Omental fat pad (tissue), 4 donors: ENCODE results near the gene TUBB4B. TPM values are rescaled to one million over a fixed set of nuclear protein-coding genes. Genes with fewer than 3 reads are reported as not detected.

Experiments
- ATAC-seq: fragments of 150-250 bp; one replicate; pipeline ENCODE4 v1.9.1; 2016; ENCODE audit warnings: mild to moderate bottlenecking, moderate library complexity; ENCODE audit not compliant: low FRiP score
- DNase-seq: peaks from one replicate; pipeline ENCODE4 v3.0.0-alpha.2; 2019; ENCODE audit warnings: low spot score
- total RNA-seq, 4 donors: library from RNA; depleted of rRNA; stranded (reverse); fragments of >200 nt; gene quantifications; one replicate each; pipeline ENCODE4 v1.1.0, GENCODE V29; 2016
- TF ChIP-seq, protein P1 (sequence below), 3 donors: fragments of 450-650 bp; IDR thresholded peaks; one replicate each; pipeline ENCODE4 v1.5.1; 2016 to 2017; ENCODE audit warnings: antibody characterized with exemption in 3 of 3, mild to moderate bottlenecking in 3 of 3, moderate library complexity in 2 of 3

The TUBB4B gene
- total RNA-seq, 4 donors from 2014 or later: 197 to 452 (median 288) TPM

DNA sequence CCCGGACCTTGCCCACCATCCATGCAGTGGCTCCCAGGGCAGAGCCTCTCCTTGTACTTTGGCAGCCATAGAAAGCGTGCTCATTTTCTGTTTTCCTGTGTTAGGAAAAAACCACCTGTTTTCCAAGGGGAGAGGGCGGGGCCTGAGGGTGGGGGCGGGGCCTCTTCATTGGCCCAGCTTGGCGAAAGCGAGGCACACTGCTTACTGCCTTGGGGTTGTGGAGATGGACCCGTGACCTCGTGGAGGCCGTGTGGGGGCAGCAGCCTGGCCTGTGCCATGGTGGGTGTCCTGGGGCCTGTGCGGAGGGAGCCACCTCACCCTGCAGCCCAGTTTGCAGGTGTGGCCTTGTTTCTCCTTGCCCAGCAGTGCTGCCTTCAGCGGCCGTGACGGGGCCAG lies 32.0 kb downstream of the TUBB4B start:
- ATAC-seq (no peak), DNase-seq (no peak)
- TF ChIP-seq, protein P1, sequence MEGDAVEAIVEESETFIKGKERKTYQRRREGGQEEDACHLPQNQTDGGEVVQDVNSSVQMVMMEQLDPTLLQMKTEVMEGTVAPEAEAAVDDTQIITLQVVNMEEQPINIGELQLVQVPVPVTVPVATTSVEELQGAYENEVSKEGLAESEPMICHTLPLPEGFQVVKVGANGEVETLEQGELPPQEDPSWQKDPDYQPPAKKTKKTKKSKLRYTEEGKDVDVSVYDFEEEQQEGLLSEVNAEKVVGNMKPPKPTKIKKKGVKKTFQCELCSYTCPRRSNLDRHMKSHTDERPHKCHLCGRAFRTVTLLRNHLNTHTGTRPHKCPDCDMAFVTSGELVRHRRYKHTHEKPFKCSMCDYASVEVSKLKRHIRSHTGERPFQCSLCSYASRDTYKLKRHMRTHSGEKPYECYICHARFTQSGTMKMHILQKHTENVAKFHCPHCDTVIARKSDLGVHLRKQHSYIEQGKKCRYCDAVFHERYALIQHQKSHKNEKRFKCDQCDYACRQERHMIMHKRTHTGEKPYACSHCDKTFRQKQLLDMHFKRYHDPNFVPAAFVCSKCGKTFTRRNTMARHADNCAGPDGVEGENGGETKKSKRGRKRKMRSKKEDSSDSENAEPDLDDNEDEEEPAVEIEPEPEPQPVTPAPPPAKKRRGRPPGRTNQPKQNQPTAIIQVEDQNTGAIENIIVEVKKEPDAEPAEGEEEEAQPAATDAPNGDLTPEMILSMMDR (IDR thresholded peaks at IDR 0.05): no peak

DNA sequence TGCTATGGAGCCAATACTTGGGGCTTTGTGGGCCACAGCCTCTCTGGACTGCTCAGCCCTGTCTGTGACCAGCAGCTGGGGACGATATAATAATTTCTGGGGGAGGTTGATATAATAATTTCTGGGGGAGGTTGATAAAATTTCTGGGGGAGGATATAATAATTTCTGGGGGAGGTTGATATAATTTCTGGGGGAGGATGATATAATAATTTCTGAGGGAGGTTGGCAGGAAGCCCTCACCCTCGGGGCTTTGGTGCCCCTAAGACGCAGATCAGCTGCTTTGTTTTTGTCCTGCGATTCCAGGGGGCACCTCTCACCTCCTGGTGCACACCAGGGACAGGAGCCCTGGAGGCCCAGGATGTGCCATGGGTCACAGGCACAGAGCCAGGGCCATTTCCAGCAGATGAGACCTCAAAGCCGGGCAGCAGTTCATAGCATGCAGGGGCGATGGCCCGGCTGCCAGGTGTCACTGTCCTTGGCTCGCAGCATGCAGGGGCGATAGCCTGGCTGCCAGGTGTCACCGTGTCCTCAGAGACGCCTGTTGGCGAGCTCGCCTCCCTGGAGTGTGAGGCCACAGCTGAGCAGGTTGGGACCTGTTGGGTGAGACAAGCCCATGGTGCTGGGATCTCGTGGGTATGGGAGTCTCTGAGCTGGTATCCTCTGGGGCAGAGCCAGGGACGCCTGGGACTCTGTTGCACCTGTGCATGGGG lies 32.7 kb downstream of the TUBB4B start:
- DNase-seq (no peak), ATAC-seq (no peak)
- TF ChIP-seq, protein P1 (IDR thresholded peaks at IDR 0.05): no peak

DNA sequence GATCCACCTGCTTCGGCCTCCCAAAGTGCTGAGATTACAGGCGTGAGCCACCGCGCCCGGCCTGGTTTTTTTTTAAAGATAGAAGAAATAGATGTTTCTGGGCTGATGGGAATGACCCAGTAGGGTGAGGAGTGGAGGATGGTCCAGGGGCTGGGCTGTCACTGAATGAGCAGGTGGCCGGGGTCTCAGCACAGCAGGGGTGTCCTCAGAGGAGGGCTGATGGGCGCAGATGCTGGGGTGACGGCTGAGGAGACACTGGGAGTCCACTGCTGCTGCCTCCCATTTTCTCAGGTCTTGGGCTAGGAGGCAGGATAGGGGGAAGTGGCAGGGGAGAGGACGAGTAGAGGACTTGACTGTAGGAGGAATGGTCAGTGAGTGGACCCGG lies 34.1 kb downstream of the TUBB4B start:
- DNase-seq: no peak
- TF ChIP-seq, protein P1 (IDR thresholded peaks at IDR 0.05): no peak
- ATAC-seq: no peak

DNA sequence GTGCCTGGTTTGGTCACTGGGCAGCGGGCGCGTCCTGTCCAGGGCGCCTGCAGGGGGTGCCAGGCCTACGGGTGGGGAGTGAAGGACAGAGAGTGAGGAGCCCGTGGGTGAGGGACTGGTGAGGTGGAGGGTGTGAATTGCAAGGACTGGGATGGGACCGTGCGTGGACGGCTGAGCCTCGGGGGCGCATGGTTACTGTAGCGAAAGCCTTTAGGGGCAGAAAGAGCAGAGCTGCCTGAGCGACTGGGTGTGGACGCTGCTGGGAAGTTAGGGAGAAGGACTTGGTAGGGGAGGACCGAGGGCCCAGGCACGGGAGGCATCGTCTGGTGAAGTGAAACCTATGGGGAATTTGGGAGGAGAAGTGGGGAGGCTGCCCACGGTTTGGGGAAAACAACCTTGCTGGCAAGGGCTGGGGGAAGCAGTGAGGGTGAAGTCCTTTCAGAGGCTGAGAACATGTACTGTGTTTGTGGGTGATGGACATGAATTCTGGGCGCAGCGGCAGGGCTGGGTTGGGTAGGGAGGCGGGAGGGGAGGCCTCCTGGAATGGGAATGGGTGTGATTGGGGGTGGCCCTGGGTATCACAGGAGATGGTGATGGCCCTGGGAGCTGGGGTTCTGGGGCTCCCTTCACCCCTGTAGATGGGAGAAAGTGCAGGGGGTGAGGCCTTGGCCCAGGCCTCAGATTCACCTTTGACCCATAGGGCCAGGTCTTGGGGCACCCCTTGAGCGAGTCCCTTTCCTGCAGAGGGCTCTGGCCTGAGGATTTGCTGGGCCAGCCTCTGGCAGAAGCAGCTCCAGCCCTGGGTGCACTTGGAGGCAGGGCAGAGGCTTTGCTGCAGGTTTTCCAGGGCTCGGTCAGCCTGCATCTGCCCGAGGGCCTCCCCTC lies 34.7 kb downstream of the TUBB4B start:
- TF ChIP-seq, protein P1 (IDR thresholded peaks at IDR 0.05): no peak
- DNase-seq (no peak), ATAC-seq (no peak)

DNA sequence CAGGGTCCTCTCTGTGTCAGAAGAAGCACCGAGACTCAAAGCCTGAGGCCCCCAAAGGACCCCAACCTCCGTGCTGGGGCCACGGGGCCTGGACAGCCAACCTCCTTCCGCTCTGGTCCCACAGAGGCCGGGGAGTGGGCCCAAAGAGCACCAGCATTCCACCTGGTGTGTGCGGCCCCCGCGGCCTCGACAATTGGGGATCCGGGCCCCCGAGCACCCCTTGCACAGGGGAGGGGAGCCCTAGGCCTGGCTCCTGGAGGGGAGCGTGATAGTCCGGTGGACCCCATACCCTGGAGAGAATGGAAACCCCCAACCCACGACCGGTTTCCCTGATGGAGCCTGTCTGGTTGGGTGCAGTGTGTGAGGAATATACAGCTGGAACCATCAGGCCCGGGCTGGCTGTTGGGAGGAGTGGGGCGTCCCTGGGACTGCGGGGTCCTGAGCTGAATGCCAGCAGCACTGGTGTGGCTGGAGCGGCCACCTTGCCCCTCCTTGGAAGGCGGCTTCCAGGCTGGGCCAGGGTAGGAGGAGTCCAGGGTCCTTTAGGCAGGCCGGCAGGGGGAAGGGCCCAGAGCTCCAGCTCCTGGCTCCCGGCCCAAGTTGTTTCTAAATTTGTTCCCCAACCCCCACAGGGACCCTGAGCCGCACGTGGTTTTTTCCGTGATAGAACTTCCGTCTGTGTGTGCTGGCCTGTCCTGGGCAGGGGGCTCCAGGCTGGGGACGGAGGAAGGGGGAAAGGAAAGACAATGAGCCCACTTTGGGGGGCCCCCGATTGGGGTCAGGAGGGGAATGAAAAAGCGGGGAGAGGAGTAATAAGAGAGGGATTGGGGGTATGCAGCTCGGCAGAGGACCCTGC lies 35.6 kb downstream of the TUBB4B start:
- ATAC-seq (peak; percentile 25), DNase-seq (no peak)
- TF ChIP-seq, protein P1 (IDR thresholded peaks at IDR 0.05): no peak

DNA sequence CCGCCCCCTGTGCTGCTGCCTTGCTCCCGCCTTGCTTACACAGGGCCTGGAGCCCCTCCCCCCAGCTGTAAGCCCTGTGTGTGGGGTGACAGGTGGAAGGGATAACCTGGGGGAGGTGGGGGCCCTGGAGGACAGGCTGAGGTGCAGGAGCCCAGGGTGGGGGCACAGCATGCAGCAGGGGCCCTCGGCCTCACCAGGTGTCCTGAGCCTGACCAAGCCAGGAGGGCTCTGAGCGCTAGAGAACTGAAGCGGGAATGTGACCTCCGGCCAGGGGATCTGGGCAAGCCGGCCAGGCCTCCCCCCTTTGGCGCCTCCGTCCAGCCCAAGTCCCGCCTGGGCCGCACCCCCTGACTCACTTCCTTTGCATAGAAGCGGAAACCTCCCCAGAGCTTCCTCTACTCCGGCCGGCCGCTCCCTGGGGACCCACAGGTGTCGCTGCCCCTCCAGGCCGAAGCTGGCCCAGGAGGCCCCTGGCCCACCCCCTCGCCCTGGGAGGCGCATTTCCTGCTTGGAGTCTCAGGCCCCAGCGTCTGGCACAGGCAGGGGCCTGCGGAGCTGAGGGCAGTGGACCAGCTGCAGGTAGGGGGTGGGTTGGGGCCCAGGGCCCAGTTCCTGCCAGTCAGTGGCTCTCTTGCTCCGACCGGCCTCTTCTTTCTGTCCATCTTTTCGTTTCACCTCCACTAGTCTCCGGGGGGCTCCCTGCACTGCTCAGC lies 36.4 kb downstream of the TUBB4B start, which contains the start of gene TOR4A:
Gene TOR4A (plus strand): TSS at position 398 of the 713 bp plus-strand sequence. CDS start 964 bp downstream, outside the sequence.
- TF ChIP-seq, protein P1 (IDR thresholded peaks at IDR 0.05): no peak
- peak; percentile 79 for DNase-seq
- ATAC-seq: peak; percentile 83
